ENCODE results near the gene ARID3C.

Gene ARID3C

GRCh38 chr9:34594177-34594576 is 34.7 kb downstream of the ARID3C start:
- DNase-seq (ENCODE audit: low read depth in 2 of 2) = no peak

GRCh38 chr9:34592895-34593601 is 35.8 kb downstream of the ARID3C start:
- no peak for DNase-seq (ENCODE audit: low read depth in 2 of 2)

DNA sequence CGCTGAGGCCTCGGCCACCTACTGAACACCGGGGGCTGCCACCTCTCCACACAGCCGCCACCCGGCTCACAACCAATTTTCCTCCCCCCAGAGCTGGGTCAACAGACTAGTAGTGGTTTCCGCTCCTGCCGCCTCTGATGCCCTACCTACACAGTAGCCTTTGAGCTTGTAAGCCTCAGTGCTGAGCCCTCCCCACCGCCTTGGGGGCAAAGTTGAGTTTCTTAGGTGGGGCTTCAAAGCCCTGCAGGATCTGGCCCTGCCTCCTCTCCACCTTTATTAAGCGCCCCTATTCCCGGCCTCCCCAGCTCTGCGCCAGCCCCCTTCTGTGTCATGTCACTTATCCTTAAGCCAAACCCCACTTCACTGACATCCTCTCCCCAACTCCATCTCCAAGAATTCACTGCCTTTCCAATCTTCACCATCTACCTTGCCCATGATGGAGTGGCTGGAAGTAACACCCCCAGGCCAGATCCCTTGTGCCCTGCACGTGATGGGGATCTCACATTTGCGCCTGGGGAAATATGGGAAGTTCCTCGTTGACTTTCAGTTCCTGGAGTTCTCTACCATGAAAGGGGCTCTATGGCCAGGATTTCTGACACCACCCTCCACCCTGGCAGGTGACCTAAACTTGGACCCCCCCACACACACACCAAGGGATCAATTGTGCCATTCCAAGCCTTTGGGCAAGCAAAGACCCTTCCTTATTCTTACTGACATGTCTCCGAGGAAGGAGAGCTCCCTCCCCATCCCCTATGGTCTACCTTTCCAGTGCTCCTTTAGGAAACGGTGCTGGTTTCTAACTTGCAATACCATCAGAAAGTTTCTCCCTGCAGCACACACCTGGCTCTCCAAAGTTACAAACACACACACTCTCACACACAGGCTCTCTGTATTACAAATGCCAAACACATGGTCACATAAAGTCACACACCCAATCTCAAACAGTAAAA is 36.7 kb downstream of the ARID3C start:
- no peak for DNase-seq (ENCODE audit: low read depth in 2 of 2)

- DNase-seq (ENCODE audit: low read depth in 2 of 2) = peak; percentile 52 to 75
Measured at GRCh38 chr9:34591248-34591916, 37.5 kb downstream of the ARID3C start.

GRCh38 chr9:34590381-34591247 is 38.3 kb downstream of the ARID3C start:
- no peak for DNase-seq (ENCODE audit: low read depth in 2 of 2)

- no peak for DNase-seq (ENCODE audit: low read depth in 2 of 2)
Measured at GRCh38 chr9:34589636-34590380, 39.1 kb downstream of the ARID3C start, which contains the start of gene CNTFR. Gene CNTFR (minus strand): TSS chr9:34589724. CDS start chr9:34568981, 20,743 bp downstream.

GRCh38 chr9:34588671-34589635 is 39.9 kb downstream of the ARID3C start:
- no peak for DNase-seq (ENCODE audit: low read depth in 2 of 2)

DNA sequence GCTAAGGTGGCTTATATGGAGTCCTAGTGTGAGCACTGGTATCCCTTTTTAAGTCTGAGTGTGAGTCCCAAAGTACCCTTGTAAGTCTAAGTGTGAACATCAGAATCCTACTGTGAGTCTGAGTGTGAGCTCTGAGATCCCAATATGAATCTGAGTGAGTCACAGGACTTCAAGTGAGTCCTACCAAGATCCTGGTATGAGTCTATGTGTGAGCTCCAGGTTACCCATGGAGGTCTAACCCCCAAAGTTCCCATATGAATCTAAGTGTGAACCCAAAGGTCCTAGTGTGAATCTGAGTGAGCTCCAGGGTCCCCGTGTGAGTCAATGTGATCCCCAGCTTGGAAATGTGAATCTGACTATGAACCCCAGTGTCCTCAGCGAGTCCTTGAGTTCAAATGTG is 41.6 kb downstream of the ARID3C start:
- no peak for DNase-seq (ENCODE audit: low read depth in 2 of 2)

- DNase-seq (ENCODE audit: low read depth in 2 of 2) = no peak
Measured at GRCh38 chr9:34585946-34586669, 42.8 kb downstream of the ARID3C start.

- no peak for DNase-seq (ENCODE audit: low read depth in 2 of 2)
Measured at GRCh38 chr9:34584970-34585369, 43.9 kb downstream of the ARID3C start.

GRCh38 chr9:34582787-34583186 is 46.1 kb downstream of the ARID3C start:
- DNase-seq (ENCODE audit: low read depth in 2 of 2) = no peak

DNA sequence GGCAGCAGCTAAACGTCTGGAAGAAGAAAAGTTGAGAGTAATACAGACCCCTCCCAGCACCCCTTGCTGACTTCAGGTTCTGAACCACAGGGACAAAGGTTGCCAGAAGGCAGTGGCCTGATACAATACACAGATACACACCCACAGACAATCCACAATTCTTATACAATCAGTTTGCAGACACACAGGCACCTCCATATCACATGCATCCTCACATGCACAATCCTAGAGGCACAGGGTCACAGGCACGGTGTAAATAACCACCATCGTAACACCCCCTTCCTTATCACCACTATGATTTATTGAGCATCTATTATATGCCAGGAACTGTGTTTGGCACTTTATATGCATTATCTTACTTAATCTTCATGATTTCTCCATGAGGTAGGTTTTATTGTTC is 47.5 kb downstream of the ARID3C start:
- no peak for DNase-seq (ENCODE audit: low read depth in 2 of 2)

GRCh38 chr9:34580358-34580757 is 48.5 kb downstream of the ARID3C start:
- DNase-seq (ENCODE audit: low read depth in 2 of 2) = no peak

- no peak for DNase-seq (ENCODE audit: low read depth in 2 of 2)
Measured at GRCh38 chr9:34579808-34580163, 49.1 kb downstream of the ARID3C start.

GRCh38 chr9:34579104-34579807 is 49.6 kb downstream of the ARID3C start:
- DNase-seq (ENCODE audit: low read depth in 2 of 2) = no peak

DNA sequence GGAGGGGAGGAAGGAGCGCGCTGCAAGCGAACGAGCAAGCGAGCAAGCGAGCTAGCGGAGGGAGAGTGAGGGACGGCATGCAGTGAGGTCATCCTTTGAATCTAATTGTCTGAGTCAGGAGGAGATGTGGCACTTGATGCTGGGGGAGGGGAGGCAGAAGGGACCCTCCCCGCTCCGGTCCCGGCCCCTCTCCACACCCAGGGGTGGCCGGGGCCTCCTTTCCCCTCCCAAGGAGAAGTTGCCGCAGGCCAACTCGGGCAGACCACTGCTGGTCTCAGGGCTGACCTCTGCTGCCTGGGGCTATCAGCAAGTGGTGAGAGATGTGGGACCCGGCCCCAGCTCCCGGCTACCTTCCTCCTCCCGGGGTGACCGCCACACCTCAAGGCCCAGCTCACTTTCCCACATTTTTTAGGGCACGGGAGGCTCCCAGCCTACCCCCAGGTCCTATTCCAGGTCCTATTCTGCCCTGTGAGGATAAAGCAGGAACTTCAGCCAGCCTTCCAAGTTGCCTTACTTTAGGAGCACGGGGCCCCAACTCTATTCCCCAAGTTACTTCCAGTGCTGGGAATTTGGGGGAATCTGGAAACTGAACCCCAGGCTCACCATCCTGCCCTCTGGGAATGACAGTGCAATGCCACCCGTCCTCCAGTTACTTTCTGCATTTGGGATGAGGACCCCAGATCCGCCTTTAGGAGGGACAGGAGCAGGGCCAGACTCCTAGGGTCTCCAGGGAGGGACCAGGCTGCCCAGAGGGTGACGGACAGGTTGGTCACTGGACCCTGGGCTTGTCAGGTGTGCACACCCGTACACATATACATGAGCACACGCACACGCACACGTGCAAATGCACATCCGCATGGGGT is 50.4 kb downstream of the ARID3C start:
- DNase-seq (ENCODE audit: low read depth in 2 of 2) = no peak
